ENCODE results near the gene RNF32. TPM values are rescaled to one million over a fixed set of nuclear protein-coding genes. Genes with fewer than 3 reads are reported as not detected.

The RNF32 gene
- total RNA-seq, 2 donors from 2014 or later, result not detected

GRCh38 chr7:156610601-156611000 lies 30.0 kb upstream of the RNF32 start:
- no peak for ATAC-seq (ENCODE audit: insufficient number of reproducible peaks, low FRiP score, low read depth)
- no peaks in the 10 kb centered on the region for H3K27me3 ChIP-seq (replicated peaks; ENCODE audit: insufficient read depth)
- H3K36me3 ChIP-seq, result no peaks in the 10 kb centered on the region
- TF ChIP-seq CTCF (IDR thresholded peaks at IDR 0.05), result no peak
- no peak for DNase-seq (ENCODE audit: low spot score)
- H3K4me1 ChIP-seq (ENCODE audit: control insufficient read depth in 1 of 2, low read depth in 2 of 2), result no peaks in the 10 kb centered on the region
- H3K27ac ChIP-seq, result no peak overlapping the region
- no peaks in the 10 kb centered on the region for H3K9me3 ChIP-seq
- no peak overlapping the region for H3K4me3 ChIP-seq

GRCh38 chr7:156611014-156612010 lies 29.3 kb upstream of the RNF32 start:
- ATAC-seq (ENCODE audit: insufficient number of reproducible peaks, low FRiP score, low read depth) (no peak), DNase-seq (ENCODE audit: low spot score) (no peak)
- Histone ChIP-seq H3K27ac (no peak overlapping the region), H3K36me3 (no peaks in the 10 kb centered on the region), H3K4me1 (ENCODE audit: control insufficient read depth in 1 of 2, low read depth in 2 of 2) (no peaks in the 10 kb centered on the region), H3K4me3 (no peak overlapping the region), H3K27me3 (replicated peaks; ENCODE audit: insufficient read depth) (no peaks in the 10 kb centered on the region), H3K9me3 (no peaks in the 10 kb centered on the region)
- TF ChIP-seq CTCF (IDR thresholded peaks at IDR 0.05), result no peak

DNA sequence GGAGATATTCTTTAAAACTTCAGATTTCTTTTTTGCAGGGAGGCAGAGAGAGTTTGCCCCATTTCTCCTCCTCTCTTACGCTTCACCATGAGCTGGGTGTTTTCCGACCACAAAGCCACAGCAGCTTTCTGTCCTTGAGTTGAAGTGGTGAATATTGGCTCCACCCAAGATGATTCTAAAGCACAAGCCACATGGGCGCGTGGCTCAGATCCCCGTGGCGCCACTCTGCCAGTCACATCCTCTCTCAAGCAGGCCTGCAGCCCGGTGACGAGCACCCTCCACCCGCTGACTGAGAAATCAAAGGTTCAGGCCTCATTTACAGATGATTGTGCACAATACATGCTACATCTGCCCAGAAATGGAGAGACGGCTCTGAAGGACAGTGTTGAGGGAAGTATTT lies 27.6 kb upstream of the RNF32 start:
- ATAC-seq (ENCODE audit: insufficient number of reproducible peaks, low FRiP score, low read depth) (no peak), DNase-seq (ENCODE audit: low spot score) (no peak)
- Histone ChIP-seq H3K36me3 (no peaks in the 10 kb centered on the region), H3K27ac (no peak overlapping the region), H3K4me3 (no peak overlapping the region), H3K27me3 (replicated peaks; ENCODE audit: insufficient read depth) (peaks cover 7% of the 10 kb centered on the region), H3K9me3 (no peaks in the 10 kb centered on the region), H3K4me1 (ENCODE audit: control insufficient read depth in 1 of 2, low read depth in 2 of 2) (no peaks in the 10 kb centered on the region)
- no peak for TF ChIP-seq CTCF (IDR thresholded peaks at IDR 0.05)

- TF ChIP-seq CTCF (IDR thresholded peaks at IDR 0.05), result no peak
- no peak for ATAC-seq (ENCODE audit: insufficient number of reproducible peaks, low FRiP score, low read depth)
- peaks cover 7% of the 10 kb centered on the region for H3K27me3 ChIP-seq (replicated peaks; ENCODE audit: insufficient read depth)
- no peaks in the 10 kb centered on the region for H3K36me3 ChIP-seq
- no peak for DNase-seq (ENCODE audit: low spot score)
- no peaks in the 10 kb centered on the region for H3K4me1 ChIP-seq (ENCODE audit: control insufficient read depth in 1 of 2, low read depth in 2 of 2)
- no peak overlapping the region for H3K4me3 ChIP-seq
- H3K9me3 ChIP-seq, result no peaks in the 10 kb centered on the region
- H3K27ac ChIP-seq, result no peak overlapping the region
Observed at GRCh38 chr7:156614434-156615264, 25.9 kb upstream of the RNF32 start.
